OCI-LY1 (cell line): ENCODE results near the gene RAI1.

Experiments
- H2AFZ ChIP-seq: fragments of 200-600 bp; sonication (generic), shearing (Covaris generic); 2 replicates; pipeline ENCODE4 v1.6.0; 2014; ENCODE audit warnings: antibody characterized with exemption, mild to moderate bottlenecking, low read length
- H3F3A ChIP-seq: fragments of 200-600 bp; sonication (generic), shearing (Covaris generic); 2 replicates; pipeline ENCODE4 v1.6.0; 2014; ENCODE audit warnings: mild to moderate bottlenecking, antibody characterized with exemption, low read length, moderate library complexity; ENCODE audit not compliant: insufficient read depth
- H3K27ac ChIP-seq: fragments of 200-600 bp; sonication (generic); 2 replicates; pipeline ENCODE4 v1.5.1; 2014; ENCODE audit warnings: low read length, mixed run types, mild to moderate bottlenecking, low read depth; ENCODE audit not compliant: poor library complexity, severe bottlenecking
- H3K27me3 ChIP-seq: fragments of 200-600 bp; sonication (generic); 2 replicates; pipeline ENCODE4 v1.6.0; 2014; ENCODE audit warnings: antibody characterized with exemption, mild to moderate bottlenecking, low read length, moderate library complexity; ENCODE audit not compliant: insufficient read depth
- H3K36me3 ChIP-seq: fragments of 200-600 bp; sonication (generic); 2 replicates; pipeline ENCODE4 v1.6.1; 2014; ENCODE audit warnings: mild to moderate bottlenecking, antibody characterized with exemption, low read length, moderate library complexity, mixed read lengths; ENCODE audit not compliant: insufficient read depth
- H3K4me1 ChIP-seq: fragments of 200-600 bp; sonication (generic); 2 replicates; pipeline ENCODE4 v1.5.1; 2014; ENCODE audit warnings: mild to moderate bottlenecking, low read length, moderate library complexity; ENCODE audit not compliant: insufficient read depth, severe bottlenecking
- H3K4me2 ChIP-seq: fragments of 200-600 bp; sonication (generic), shearing (Covaris generic); 2 replicates; pipeline ENCODE4 v1.6.1; 2014; ENCODE audit warnings: low read length
- H3K4me3 ChIP-seq: fragments of 200-600 bp; sonication (generic); 2 replicates; pipeline ENCODE4 v1.5.1; 2014; ENCODE audit warnings: low read length, low read depth, mild to moderate bottlenecking, mixed read lengths; ENCODE audit not compliant: poor library complexity, severe bottlenecking
- H3K79me2 ChIP-seq: fragments of 200-600 bp; shearing (Covaris generic); 2 replicates; pipeline ENCODE4 v1.6.1; 2016; ENCODE audit warnings: mixed run types, low read length, mixed read lengths; ENCODE audit not compliant: insufficient read depth
- H3K9ac ChIP-seq: fragments of 200-600 bp; sonication (generic), shearing (Covaris generic); 2 replicates; pipeline ENCODE4 v1.6.1; 2014; ENCODE audit warnings: mild to moderate bottlenecking, low read length, mixed read lengths
- H3K9me2 ChIP-seq: fragments of 200-600 bp; sonication (generic), shearing (Covaris generic); 2 replicates; pipeline ENCODE4 v1.6.1; 2014; ENCODE audit warnings: low read depth, mild to moderate bottlenecking, low read length, mixed read lengths
- H3K9me3 ChIP-seq: fragments of 200-600 bp; shearing (Covaris generic); 2 replicates; pipeline ENCODE4 v1.6.1; 2014; ENCODE audit warnings: low read length, mixed read lengths
- H4K20me1 ChIP-seq: fragments of 200-600 bp; sonication (generic), shearing (Covaris generic); 2 replicates; pipeline ENCODE4 v1.6.0; 2016; ENCODE audit warnings: mild to moderate bottlenecking, low read length; ENCODE audit not compliant: insufficient read depth
- CTCF ChIP-seq: fragments of 200-600 bp; sonication (generic), shearing (Covaris generic); IDR thresholded peaks from 2 replicates; pipeline ENCODE4 v1.5.1; 2017; ENCODE audit warnings: mild to moderate bottlenecking, antibody characterized with exemption, low read length, moderate library complexity, mixed read lengths
- EZH2 ChIP-seq: fragments of 200-600 bp; sonication (generic), shearing (Covaris generic); IDR thresholded peaks from 2 replicates; pipeline ENCODE4 v1.8.0; 2017; ENCODE audit warnings: borderline replicate concordance, mixed run types, mild to moderate bottlenecking, antibody characterized with exemption, low read length, moderate library complexity, mixed read lengths

RAI1 gene

DNA sequence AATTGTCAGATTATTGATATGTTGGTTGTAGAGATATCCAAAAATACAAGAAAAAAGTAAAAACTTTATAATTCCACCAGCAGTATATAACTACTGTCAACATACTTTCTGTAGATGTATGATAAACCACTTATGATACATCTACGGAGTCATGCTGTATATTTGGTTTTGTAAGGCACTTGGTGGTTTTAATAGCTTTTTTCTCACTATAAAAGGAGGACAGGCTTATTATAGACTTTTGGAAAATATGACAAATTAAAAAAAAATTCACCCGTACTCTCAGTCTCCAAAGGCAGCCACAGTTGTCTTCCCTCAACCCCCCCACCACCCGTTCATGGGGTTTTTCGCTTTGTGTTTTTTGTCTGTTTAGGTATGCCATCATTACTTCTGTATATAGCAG, 14.8 kb downstream of the RAI1 start:
- Histone ChIP-seq H3K4me1 (peaks cover 16% of the 10 kb centered on the region), H3K9me3 (no peaks in the 10 kb centered on the region), H3K9me2 (no peaks in the 10 kb centered on the region), H4K20me1 (no peaks in the 10 kb centered on the region), H3F3A (no peaks in the 10 kb centered on the region), H3K36me3 (no peaks in the 10 kb centered on the region), H3K4me2 (no peak overlapping the region), H3K79me2 (no peaks in the 10 kb centered on the region), H2AFZ (no peak overlapping the region), H3K4me3 (no peak overlapping the region), H3K9ac (no peak overlapping the region), H3K27me3 (peaks cover 5% of the 10 kb centered on the region; the same call in 1 of the 2 replicates), H3K27ac (no peak overlapping the region)
- TF ChIP-seq CTCF (no peak), EZH2 (no peak)

GRCh38 chr17:17696882-17697633, 15.8 kb downstream of the RAI1 start:
- no peak for TF ChIP-seq CTCF
- H3K4me1 ChIP-seq = peaks cover 16% of the 10 kb centered on the region
- H4K20me1 ChIP-seq = no peaks in the 10 kb centered on the region
- no peaks in the 10 kb centered on the region for H3F3A ChIP-seq
- H3K79me2 ChIP-seq = no peaks in the 10 kb centered on the region
- H3K9me2 ChIP-seq = no peaks in the 10 kb centered on the region
- no peaks in the 10 kb centered on the region for H3K36me3 ChIP-seq
- no peak overlapping the region for H3K4me3 ChIP-seq
- H3K4me2 ChIP-seq = no peak overlapping the region
- no peak overlapping the region for H2AFZ ChIP-seq
- no peak overlapping the region for H3K27ac ChIP-seq
- H3K9me3 ChIP-seq = no peaks in the 10 kb centered on the region
- peaks cover 5% of the 10 kb centered on the region for H3K27me3 ChIP-seq
- H3K9ac ChIP-seq = no peak overlapping the region

DNA sequence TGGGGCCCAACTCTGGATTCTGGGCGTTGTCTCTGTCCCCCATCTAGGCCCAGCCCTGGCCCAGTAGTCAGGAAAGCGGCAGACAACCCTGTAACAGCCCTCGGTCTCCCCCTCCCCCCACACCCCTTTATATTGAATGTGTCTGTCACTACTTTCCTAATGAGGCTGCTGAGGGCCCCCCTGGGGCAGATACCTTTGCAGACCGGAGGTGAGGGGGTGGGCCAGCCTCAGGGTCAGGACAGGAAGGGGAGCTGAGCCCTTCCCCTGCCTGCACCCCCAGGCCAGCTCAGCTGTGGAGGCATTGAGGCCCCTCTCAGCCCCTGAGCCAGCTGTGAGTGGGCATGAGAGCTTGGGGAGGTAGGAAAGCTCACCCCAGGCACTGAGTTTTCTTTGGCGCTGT, 17.1 kb downstream of the RAI1 start:
- Histone ChIP-seq H3K9ac (no peak overlapping the region), H2AFZ (no peak overlapping the region), H3F3A (no peaks in the 10 kb centered on the region), H3K9me3 (no peaks in the 10 kb centered on the region), H3K4me1 (peaks cover 16% of the 10 kb centered on the region), H3K36me3 (no peaks in the 10 kb centered on the region), H3K27me3 (peaks cover 9% of the 10 kb centered on the region), H3K4me2 (no peak overlapping the region), H4K20me1 (no peaks in the 10 kb centered on the region), H3K4me3 (no peak overlapping the region), H3K27ac (no peak overlapping the region), H3K9me2 (no peaks in the 10 kb centered on the region), H3K79me2 (no peaks in the 10 kb centered on the region)
- TF ChIP-seq EZH2 = no peak

- Histone ChIP-seq H3K4me3 (no peak overlapping the region), H3K36me3 (no peaks in the 10 kb centered on the region), H3K79me2 (no peaks in the 10 kb centered on the region), H4K20me1 (no peaks in the 10 kb centered on the region), H3K27me3 (peaks cover 9% of the 10 kb centered on the region), H3K4me1 (peaks cover 14% of the 10 kb centered on the region), H3K9me2 (no peaks in the 10 kb centered on the region), H3F3A (no peaks in the 10 kb centered on the region), H3K9me3 (no peaks in the 10 kb centered on the region), H3K4me2 (no peak overlapping the region), H3K9ac (no peak overlapping the region), H3K27ac (no peak overlapping the region), H2AFZ (no peak overlapping the region)
- no peak for TF ChIP-seq EZH2
- no peak for TF ChIP-seq CTCF
Measured at GRCh38 chr17:17698869-17699351, 17.7 kb downstream of the RAI1 start.
